Measurements from ENCODE around the gene HNRNPA1. TPM values are rescaled to one million over a fixed set of nuclear protein-coding genes. Genes with fewer than 3 reads are reported as not detected.

HNRNPA1 gene
- total RNA-seq, 2 donors from 2014 or later: 219 to 695 TPM

DNA sequence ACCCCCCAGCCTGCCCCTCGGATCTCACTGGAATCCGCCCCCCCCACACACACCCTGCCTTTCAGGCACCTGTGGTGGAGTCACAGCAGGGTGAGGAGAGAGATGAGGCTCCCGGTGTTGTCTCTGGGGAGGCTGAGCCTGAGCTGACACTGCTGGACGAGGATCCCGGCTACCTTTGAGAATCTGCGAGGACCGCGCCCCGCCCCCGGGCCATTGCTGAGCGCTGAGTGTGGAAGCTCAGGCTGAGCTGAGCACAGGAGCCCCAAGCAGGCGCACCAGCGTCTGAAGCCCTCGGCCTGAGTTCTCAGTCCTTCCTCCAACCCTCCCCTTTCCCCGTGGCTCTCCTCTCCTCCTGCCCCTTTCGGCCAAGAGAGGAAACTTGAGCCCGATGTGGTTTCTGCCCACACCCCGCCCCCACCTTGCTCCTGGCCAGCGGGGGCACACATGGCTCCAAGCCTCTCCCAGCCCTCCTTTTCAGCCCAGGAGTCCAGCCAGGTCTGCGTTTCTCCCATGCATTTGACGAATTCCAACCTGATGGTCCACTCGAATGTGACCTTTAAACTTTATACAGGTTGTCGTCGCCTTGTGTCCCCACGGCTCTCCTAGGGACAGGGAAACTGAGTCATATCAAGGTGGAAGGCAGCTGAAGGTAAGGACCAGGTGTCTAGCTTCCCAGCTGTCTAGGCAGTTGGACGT, 20.4 kb downstream of the HNRNPA1 start, which contains the start of gene NFE2:
TSS of gene NFE2 (minus strand) at position 284 of the 696 bp plus-strand sequence. CDS start 5,767 bp downstream, outside the sequence.
- Histone ChIP-seq H3K27ac (no peak within 1 kb of the TSS), H3K36me3 (no peaks in the 10 kb centered on the region), H3K4me3 (peak within 1 kb of the TSS; percentile 62)

DNA sequence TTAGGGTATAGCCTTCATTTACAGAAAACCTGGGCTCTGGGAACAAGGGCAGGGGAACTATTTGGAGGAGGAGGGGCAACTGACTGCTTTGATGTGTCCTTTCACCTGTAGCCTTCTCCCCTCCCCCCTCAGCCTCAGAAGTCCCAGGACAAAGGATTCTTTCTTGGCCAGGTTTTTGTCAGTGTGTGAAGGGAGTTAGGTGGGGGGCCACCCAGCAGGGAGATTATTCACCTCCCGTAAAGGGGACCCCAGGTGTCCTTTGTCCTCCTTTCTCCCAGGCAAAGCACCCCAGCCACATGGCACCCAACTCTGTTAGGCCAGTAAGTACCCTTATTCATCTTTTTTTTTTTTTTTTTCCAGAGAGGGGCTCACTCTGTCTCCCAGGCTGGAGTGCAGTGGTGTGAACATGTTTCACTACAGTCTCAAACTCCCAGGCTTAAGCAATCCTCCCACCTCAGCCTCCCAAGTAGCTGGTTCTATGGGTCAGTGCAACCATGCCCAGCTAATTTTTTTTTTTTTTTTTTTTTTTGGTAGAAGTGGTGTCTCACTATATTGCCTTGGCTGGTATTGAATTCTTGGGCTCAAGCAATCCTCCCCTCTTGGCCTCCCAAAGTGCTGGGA, 21.0 kb downstream of the HNRNPA1 start:
- DNase-seq (ENCODE audit: low spot score) (no peak), ATAC-seq (ENCODE audit: insufficient number of reproducible peaks, low FRiP score, low read depth) (no peak)
- Histone ChIP-seq H3K9me3 (no peaks in the 10 kb centered on the region), H3K4me1 (ENCODE audit: control insufficient read depth in 1 of 2, low read depth in 2 of 2) (peaks cover 7 to 11% of the 10 kb centered on the region in 2 donors), H3K36me3 (no peaks in the 10 kb centered on the region), H3K4me3 (no peak overlapping the region), H3K27ac (no peak overlapping the region), H3K27me3 (replicated peaks; ENCODE audit: insufficient read depth) (no peaks in the 10 kb centered on the region)
- TF ChIP-seq, protein P1, sequence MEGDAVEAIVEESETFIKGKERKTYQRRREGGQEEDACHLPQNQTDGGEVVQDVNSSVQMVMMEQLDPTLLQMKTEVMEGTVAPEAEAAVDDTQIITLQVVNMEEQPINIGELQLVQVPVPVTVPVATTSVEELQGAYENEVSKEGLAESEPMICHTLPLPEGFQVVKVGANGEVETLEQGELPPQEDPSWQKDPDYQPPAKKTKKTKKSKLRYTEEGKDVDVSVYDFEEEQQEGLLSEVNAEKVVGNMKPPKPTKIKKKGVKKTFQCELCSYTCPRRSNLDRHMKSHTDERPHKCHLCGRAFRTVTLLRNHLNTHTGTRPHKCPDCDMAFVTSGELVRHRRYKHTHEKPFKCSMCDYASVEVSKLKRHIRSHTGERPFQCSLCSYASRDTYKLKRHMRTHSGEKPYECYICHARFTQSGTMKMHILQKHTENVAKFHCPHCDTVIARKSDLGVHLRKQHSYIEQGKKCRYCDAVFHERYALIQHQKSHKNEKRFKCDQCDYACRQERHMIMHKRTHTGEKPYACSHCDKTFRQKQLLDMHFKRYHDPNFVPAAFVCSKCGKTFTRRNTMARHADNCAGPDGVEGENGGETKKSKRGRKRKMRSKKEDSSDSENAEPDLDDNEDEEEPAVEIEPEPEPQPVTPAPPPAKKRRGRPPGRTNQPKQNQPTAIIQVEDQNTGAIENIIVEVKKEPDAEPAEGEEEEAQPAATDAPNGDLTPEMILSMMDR (IDR thresholded peaks at IDR 0.05): no peak

More for the DNA sequence above, 20.4 kb downstream of the HNRNPA1 start, which contains the start of gene NFE2:
- TF ChIP-seq, protein P1 (IDR thresholded peaks at IDR 0.05): no peak
- H3K9me3 ChIP-seq: no peaks in the 10 kb centered on the region
- no peak for DNase-seq (ENCODE audit: low spot score)
- H3K27me3 ChIP-seq (replicated peaks; ENCODE audit: insufficient read depth): no peaks in the 10 kb centered on the region
- H3K4me1 ChIP-seq (ENCODE audit: control insufficient read depth in 1 of 2, low read depth in 2 of 2): peaks cover 7 to 11% of the 10 kb centered on the region in 2 donors
- ATAC-seq (ENCODE audit: insufficient number of reproducible peaks, low FRiP score, low read depth): no peak

GRCh38 chr12:54303640-54304039, 23.1 kb downstream of the HNRNPA1 start:
- DNase-seq (ENCODE audit: low spot score) (no peak), ATAC-seq (ENCODE audit: insufficient number of reproducible peaks, low FRiP score, low read depth) (no peak)
- TF ChIP-seq, protein P1 (IDR thresholded peaks at IDR 0.05): no peak
- Histone ChIP-seq H3K4me3 (no peak overlapping the region), H3K27ac (no peak overlapping the region), H3K4me1 (ENCODE audit: control insufficient read depth in 1 of 2, low read depth in 2 of 2) (peaks cover 7 to 11% of the 10 kb centered on the region in 2 donors), H3K36me3 (no peaks in the 10 kb centered on the region), H3K27me3 (replicated peaks; ENCODE audit: insufficient read depth) (no peaks in the 10 kb centered on the region), H3K9me3 (no peaks in the 10 kb centered on the region)

DNA sequence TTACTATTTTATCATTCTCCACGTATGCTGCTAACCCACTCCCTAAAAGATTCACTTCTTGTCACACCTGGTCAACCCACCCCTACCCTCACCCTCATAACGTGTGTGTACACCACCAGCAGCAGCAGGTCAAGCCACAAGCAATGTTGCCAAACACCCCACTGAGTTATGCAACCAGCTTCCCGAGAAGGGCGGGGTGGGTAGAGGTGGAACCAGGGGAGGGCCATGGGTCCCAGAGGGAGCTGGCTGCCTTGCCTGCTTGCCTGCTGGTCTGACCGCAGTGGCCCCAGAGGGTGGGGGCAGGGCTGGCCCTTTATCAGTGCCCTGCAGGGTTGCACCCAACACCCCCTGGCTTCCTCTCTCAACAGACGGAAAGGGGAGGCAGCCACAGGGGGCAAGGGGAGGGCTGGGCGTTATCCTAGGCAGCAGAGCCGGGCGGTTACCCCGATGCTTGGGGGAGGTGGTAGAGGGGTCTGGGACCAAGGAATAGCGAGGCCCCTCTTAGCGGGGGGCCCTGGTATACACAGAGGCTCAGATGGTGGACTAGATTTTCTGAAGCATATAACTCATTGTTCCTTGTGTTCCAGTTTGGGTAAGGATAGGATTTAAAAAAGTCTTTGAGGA, 23.8 kb downstream of the HNRNPA1 start:
- no peak for DNase-seq (ENCODE audit: low spot score)
- peak overlapping the region; percentile 7 for H3K4me3 ChIP-seq
- H3K9me3 ChIP-seq: no peaks in the 10 kb centered on the region
- TF ChIP-seq, protein P1 (IDR thresholded peaks at IDR 0.05): no peak
- no peaks in the 10 kb centered on the region for H3K27me3 ChIP-seq (replicated peaks; ENCODE audit: insufficient read depth)
- H3K36me3 ChIP-seq: no peaks in the 10 kb centered on the region
- no peak for ATAC-seq (ENCODE audit: insufficient number of reproducible peaks, low FRiP score, low read depth)
- H3K27ac ChIP-seq: no peak overlapping the region
- peaks cover 7 to 11% of the 10 kb centered on the region in 2 donors for H3K4me1 ChIP-seq (ENCODE audit: control insufficient read depth in 1 of 2, low read depth in 2 of 2)

Data from thoracic aorta (tissue), 2 donors.